Heart left ventricle (tissue), 16 donors: ENCODE data around the gene USP50. TPM values are rescaled to one million over a fixed set of nuclear protein-coding genes. Genes with fewer than 3 reads are reported as not detected.
"Not testable (repeated sequence)": the region's sequence is repeated elsewhere in the genome, so short reads cannot be mapped to it uniquely, and the experiment has no call there.

Source experiments
- ATAC-seq, 4 donors: fragments of 200-7000 bp; cut with Tn5 transposase; one replicate each; pipeline ENCODE4 v1.9.1; 2020 to 2022; ENCODE audit warnings: moderate library complexity in 4 of 4, mild to moderate bottlenecking in 3 of 4, moderate number of reproducible peaks in 1 of 4
- DNase-seq, 5 donors: peaks; one replicate each; pipeline ENCODE4 v3.0.0-alpha.2; 2020
- H3K27ac ChIP-seq, 12 donors: fragments of 200-600 bp; sonication (generic) in 4 of 12; one replicate each; pipeline versions ENCODE4 v1.5.0 to v1.8.0; 2016 to 2022; ENCODE audit warnings: mild to moderate bottlenecking in 2 of 12
- H3K27me3 ChIP-seq, 9 donors: fragments of 200-600 bp; sonication (generic) in 2 of 9; one replicate each; pipeline versions ENCODE4 v1.5.1 to v1.8.0; 2016 to 2022; ENCODE audit warnings: mild to moderate bottlenecking in 3 of 9
- H3K36me3 ChIP-seq, 9 donors: fragments of 200-600 bp; sonication (generic) in 2 of 9; one replicate each; pipeline versions ENCODE4 v1.5.0 to v1.8.0; 2018 to 2022; ENCODE audit warnings: mild to moderate bottlenecking in 2 of 9
- H3K4me1 ChIP-seq, 12 donors: fragments of 200-600 bp; sonication (generic) in 4 of 12; one replicate each; pipeline versions ENCODE4 v1.5.0 to v1.8.0; 2016 to 2022; ENCODE audit warnings: mild to moderate bottlenecking in 3 of 12
- H3K4me3 ChIP-seq, 12 donors: fragments of 200-600 bp; sonication (generic) in 4 of 12; one replicate each; pipeline versions ENCODE4 v1.5.0 to v1.8.0; 2017 to 2022; ENCODE audit warnings: mild to moderate bottlenecking in 9 of 12, moderate library complexity in 4 of 12
- H3K9me3 ChIP-seq, 12 donors: fragments of 200-600 bp; sonication (generic) in 4 of 12; one replicate each; pipeline versions ENCODE4 v1.5.0 to v1.8.0; 2016 to 2022; ENCODE audit warnings: mild to moderate bottlenecking in 1 of 12
- POLR2A ChIP-seq, 2 donors: fragments of 450-650 bp; IDR thresholded peaks; one replicate each; pipeline ENCODE4 v1.6.1; 2017; ENCODE audit warnings: antibody characterized with exemption in 2 of 2, mild to moderate bottlenecking in 2 of 2, moderate library complexity in 2 of 2
- WGBS, 4 donors: extraction: QIAGEN DNeasy Blood & Tissue Kit in 2 of 4; methylation state at CpG; one replicate each; pipeline versions ENCODE4 v1.1.5 to v1.1.7; 2013 to 2018; 5-methylcytosine and 5-hydroxymethylcytosine counted together
- intact Hi-C, 10 donors: fragments of 100-400 bp; cut with DNase I; formaldehyde crosslinking; loops; one replicate each; pipeline versions ENCODE4 v1.11.1 to v1.14.2; 2022
- polyA plus RNA-seq, 2 donors: library from polyadenylated mRNA; stranded (reverse); fragments of 200-250 nt; gene quantifications; one replicate each; pipeline ENCODE4 v1.2.3, GENCODE V29; 2013
- total RNA-seq, 9 donors: library from RNA; depleted of rRNA in 2 of 9; stranded (reverse); fragments of >200 nt in 2 of 9; fragmentation: NEBNext Ultra II Directional in 3 of 9; extraction: Animal tissue kit (Norgen Biotek cat#: 25700) in 3 of 9; gene quantifications; one replicate each; pipeline versions ENCODE4 v1.1.0 to v1.2.4, GENCODE V29; 2016 to 2023
- TF ChIP-seq, protein P1 (sequence below), 12 donors: fragments of 200-600 bp; sonication (generic) in 4 of 12; IDR thresholded peaks; one replicate each; pipeline versions ENCODE4 v1.5.0 to v1.8.0; 2018 to 2022; ENCODE audit warnings: antibody characterized with exemption in 12 of 12, mild to moderate bottlenecking in 5 of 12
- donor health status: ischemic (EF 13 %, LVEDD 7.1; RV severe dilation, severe dysfunction).
- donor health status: healthy with polysubstance abuse.
- donor health status: DM: no; HTN: yes; CAD: no.
- donor health status: DM: no; HTN: no; CAD: no.
- donor health status: ischemic (EF 25% LVEDD 6.9; RV normal size, moderate dysfunction).
- donor health status: ischemic (EF 25% LVEDD 5.7; RV mildly dilated, moderate dysfunction).
- donor health status: healthy.
- donor health status: DM: yes; HTN: yes; CAD: no.
- donor health status: ischemic (EF 35%, LVEDD 5.7; RV mildly dilated, moderate dysfunction).
- donor health status: nonischemic (EF 11% LVEDD 7.7; RV severe dilation, severe dysfunction).
- donor health status: DM: yes; HTN: yes; CAD: no.
- donor health status: PGD.
- donor health status: ischemic (EF 29% LVEDD 5.4; RV normal size, mild dysfunction).
- donor health status: nonischemic (EF 23%, LVEDD 6.1; RV moderate dilation, normal function).

USP50 gene
- total and polyA plus RNA-seq, 11 donors = 0.50 to 2.2 (median 0.93) TPM; not detected in 5

GRCh38 chr15:50577492-50577891, 31.0 kb upstream of the USP50 start:
- Histone ChIP-seq H3K36me3 (peaks cover 0 to 100% (median 97%) of the 10 kb centered on the region in 9 donors), H3K4me3 (no peak overlapping the region), H3K4me1 (peaks cover 0 to 4% (median 0%) of the 10 kb centered on the region in 12 donors), H3K27me3 (no peaks in the 10 kb centered on the region), H3K27ac (no peak overlapping the region), H3K9me3 (no peaks in the 10 kb centered on the region)
- WGBS, 4 donors = 71 to 93% (median 92%) methylated on average over 2 of the region's 2 CpGs
- ATAC-seq = no peak
- TF ChIP-seq, protein P1, sequence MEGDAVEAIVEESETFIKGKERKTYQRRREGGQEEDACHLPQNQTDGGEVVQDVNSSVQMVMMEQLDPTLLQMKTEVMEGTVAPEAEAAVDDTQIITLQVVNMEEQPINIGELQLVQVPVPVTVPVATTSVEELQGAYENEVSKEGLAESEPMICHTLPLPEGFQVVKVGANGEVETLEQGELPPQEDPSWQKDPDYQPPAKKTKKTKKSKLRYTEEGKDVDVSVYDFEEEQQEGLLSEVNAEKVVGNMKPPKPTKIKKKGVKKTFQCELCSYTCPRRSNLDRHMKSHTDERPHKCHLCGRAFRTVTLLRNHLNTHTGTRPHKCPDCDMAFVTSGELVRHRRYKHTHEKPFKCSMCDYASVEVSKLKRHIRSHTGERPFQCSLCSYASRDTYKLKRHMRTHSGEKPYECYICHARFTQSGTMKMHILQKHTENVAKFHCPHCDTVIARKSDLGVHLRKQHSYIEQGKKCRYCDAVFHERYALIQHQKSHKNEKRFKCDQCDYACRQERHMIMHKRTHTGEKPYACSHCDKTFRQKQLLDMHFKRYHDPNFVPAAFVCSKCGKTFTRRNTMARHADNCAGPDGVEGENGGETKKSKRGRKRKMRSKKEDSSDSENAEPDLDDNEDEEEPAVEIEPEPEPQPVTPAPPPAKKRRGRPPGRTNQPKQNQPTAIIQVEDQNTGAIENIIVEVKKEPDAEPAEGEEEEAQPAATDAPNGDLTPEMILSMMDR (IDR thresholded peaks at IDR 0.05) = no peak
- no peak for TF ChIP-seq POLR2A (IDR thresholded peaks at IDR 0.05)
- no peak for DNase-seq
- intact Hi-C loops = loop anchor here in 3 of 10 donors (10.0 kb wide), 3 partner anchors 47 to 157 kb away; no protein-coding TSS in a partner anchor

DNA sequence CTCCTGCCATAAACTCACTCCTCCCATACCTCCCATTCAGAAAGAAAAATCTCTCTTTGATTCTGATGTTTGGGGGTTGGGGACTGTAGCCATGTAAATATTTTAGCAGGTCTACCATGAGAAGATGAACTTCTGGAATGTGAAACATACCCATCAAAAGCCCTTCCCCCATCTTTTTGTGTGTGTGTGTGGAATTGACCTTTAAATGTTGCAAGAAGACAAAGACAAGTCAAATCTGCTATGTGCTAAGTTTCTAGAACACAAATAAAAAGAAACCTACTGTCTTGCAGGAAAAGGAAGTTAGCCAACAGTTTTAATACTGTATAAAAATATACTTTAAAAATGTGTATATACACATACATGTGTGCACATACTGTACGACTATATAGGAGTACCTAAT, 29.7 kb upstream of the USP50 start:
- H3K27ac ChIP-seq = no peak overlapping the region
- DNase-seq (no peak), ATAC-seq (no peak)
- H3K4me1 ChIP-seq = peaks cover 0 to 4% (median 0%) of the 10 kb centered on the region in 12 donors
- H3K4me3 ChIP-seq = no peak overlapping the region
- TF ChIP-seq, protein P1 (IDR thresholded peaks at IDR 0.05) = no peak
- TF ChIP-seq POLR2A (IDR thresholded peaks at IDR 0.05) = no peak
- no peaks in the 10 kb centered on the region for H3K9me3 ChIP-seq
- WGBS, 4 donors = 85 to 93% (median 89%) methylated on average over 1 of the region's 1 CpG
- peaks cover 0 to 100% (median 96%) of the 10 kb centered on the region in 9 donors for H3K36me3 ChIP-seq
- H3K27me3 ChIP-seq = no peaks in the 10 kb centered on the region
- intact Hi-C loops = loop anchor here in 3 of 10 donors (10.0 kb wide), 3 partner anchors 49 to 159 kb away; no protein-coding TSS in a partner anchor

DNA sequence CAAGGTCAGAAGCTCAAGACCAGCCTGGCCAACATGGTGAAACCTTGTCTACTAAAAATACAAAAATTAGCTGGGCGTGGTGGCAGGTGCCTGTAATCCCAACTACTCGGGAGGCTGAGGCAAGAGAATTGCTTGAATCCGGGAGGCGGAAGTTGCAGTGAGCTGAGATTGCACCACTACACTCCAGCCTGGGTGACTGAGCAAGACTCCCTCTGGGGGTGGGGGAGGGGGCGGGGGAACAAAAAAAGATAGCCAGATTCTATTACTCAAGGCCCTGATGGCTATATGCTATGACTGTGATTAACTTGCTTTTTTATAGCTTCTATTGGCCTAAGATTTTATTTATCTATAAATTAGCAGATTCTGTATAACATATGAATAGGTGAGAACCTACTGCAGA, 27.4 kb upstream of the USP50 start:
- intact Hi-C loops = loop anchor here in 3 of 10 donors (10.0 kb wide), 3 partner anchors 51 to 161 kb away; no protein-coding TSS in a partner anchor
- not testable (repeated sequence) for H3K4me1 ChIP-seq, H3K27me3 ChIP-seq, H3K9me3 ChIP-seq, DNase-seq, ATAC-seq, H3K27ac ChIP-seq, H3K4me3 ChIP-seq
- 84 to 97% (median 95%) methylated on average over 5 of the region's 5 CpGs for WGBS, 4 donors
- peaks cover 0 to 100% (median 96%) of the 10 kb centered on the region in 9 donors for H3K36me3 ChIP-seq

DNA sequence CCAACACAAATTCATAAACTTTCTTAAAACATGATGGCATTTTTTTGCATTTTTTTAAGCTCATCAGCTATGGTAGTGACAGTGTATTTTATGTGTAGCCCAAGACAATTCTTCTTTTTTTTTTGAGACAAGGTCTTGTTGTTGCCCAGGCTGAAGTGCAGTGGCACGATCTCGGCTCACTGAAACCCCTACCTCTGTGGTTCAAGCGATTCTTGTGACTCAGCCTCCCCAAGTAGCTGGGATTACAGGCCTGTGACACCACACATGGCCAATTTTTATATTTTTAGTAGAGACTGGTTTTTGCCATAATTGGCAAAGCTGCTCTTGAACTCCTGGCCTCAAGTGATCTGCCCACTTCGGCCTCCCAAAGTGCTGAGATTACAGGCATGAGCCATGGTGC, 17.3 kb upstream of the USP50 start:
- DNase-seq (no peak), ATAC-seq (no peak)
- no peaks in the 10 kb centered on the region for H3K4me1 ChIP-seq
- 89 to 97% (median 95%) methylated on average over 4 of the region's 4 CpGs for WGBS, 4 donors
- no peaks in the 10 kb centered on the region for H3K27me3 ChIP-seq
- TF ChIP-seq, protein P1 (IDR thresholded peaks at IDR 0.05) = no peak
- no peak for TF ChIP-seq POLR2A (IDR thresholded peaks at IDR 0.05)
- intact Hi-C loops = loop anchor here in 1 of 10 donors (10.0 kb wide), 1 partner anchor 81 kb away; no protein-coding TSS in a partner anchor
- H3K4me3 ChIP-seq = no peak overlapping the region
- no peak overlapping the region for H3K27ac ChIP-seq
- H3K9me3 ChIP-seq = no peaks in the 10 kb centered on the region
- peaks cover 0 to 98% (median 84%) of the 10 kb centered on the region in 9 donors for H3K36me3 ChIP-seq
